H1 (cell line): ENCODE results near the gene ZNF256. TPM values are rescaled to one million over a fixed set of nuclear protein-coding genes. Genes with fewer than 3 reads are reported as not detected.

Source experiments
- CTCF ChIA-PET: fragments of 300-600 bp; sonication (Branson Sonifier 250); formaldehyde crosslinking; loops from one replicate; lab custom pipeline; 2021; ENCODE audit not compliant: partially characterized antibody; lab: Charles Lee
- POLR2A ChIA-PET: fragments of 300-600 bp; sonication (Branson Sonifier 250); formaldehyde crosslinking; loops from one replicate; lab custom pipeline; 2021; ENCODE audit warnings: inconsistent platforms; ENCODE audit not compliant: partially characterized antibody; lab: Charles Lee
- DNase-seq, 2 experiments: peaks; one replicate each; pipeline versions ENCODE4 v3.0.0 to v3.0.0-alpha.2; 2010 to 2022; ENCODE audit warnings: low spot score in 2 of 2, low read depth in 1 of 2, mixed read lengths in 1 of 2
- FAIRE-seq: peaks from 2 replicates; lab custom pipeline; 2011; peaks lifted over from hg19 to GRCh38; lab: Jason Lieb, UNC
- H2AFZ ChIP-seq: 2 replicates; pipeline ENCODE4 v1.8.1; 2012; ENCODE audit warnings: low read length, inconsistent platforms
- H2AK5ac ChIP-seq: 2 replicates; pipeline ENCODE4 v1.6.1; 2013; ENCODE audit warnings: low read depth, low read length
- H2BK120ac ChIP-seq: replicated peaks from 2 replicates; pipeline ENCODE3; 2013; ENCODE audit warnings: low read depth, low read length, inconsistent platforms
- H2BK12ac ChIP-seq: 2 replicates; pipeline ENCODE4 v1.6.1; 2013; ENCODE audit warnings: low read depth, low read length
- H2BK15ac ChIP-seq: 2 replicates; pipeline ENCODE4 v1.6.1; 2013; ENCODE audit warnings: low read length
- H2BK20ac ChIP-seq: 2 replicates; pipeline ENCODE4 v1.6.1; 2013; ENCODE audit warnings: low read length
- H2BK5ac ChIP-seq: 2 replicates; pipeline ENCODE4 v1.6.1; 2013; ENCODE audit warnings: low read depth, low read length
- H3K14ac ChIP-seq: 2 replicates; pipeline ENCODE4 v1.6.1; 2013; ENCODE audit warnings: inconsistent platforms; ENCODE audit not compliant: insufficient read length
- H3K18ac ChIP-seq: 2 replicates; pipeline ENCODE4 v1.6.1; 2013; ENCODE audit warnings: low read length; ENCODE audit errors: extremely low read depth
- H3K23ac ChIP-seq: 2 replicates; pipeline ENCODE4 v1.6.1; 2013; ENCODE audit warnings: inconsistent platforms; ENCODE audit not compliant: insufficient read length
- H3K23me2 ChIP-seq: 2 replicates; pipeline ENCODE4 v1.6.1; 2013; ENCODE audit warnings: low read depth, low read length
- H3K27ac ChIP-seq: 2 replicates; pipeline ENCODE4 v1.6.1; 2011; ENCODE audit warnings: low read depth, low read length, inconsistent platforms
- H3K27me3 ChIP-seq, 4 experiments: replicated peaks in 1 of 4; 1 replicate in 1 of 4; 2 replicates in 3 of 4; pipeline versions ENCODE4 v1.6.1 to v1.8.1; 2011 to 2013; ENCODE audit warnings: low read length in 3 of 4, mild to moderate bottlenecking in 3 of 4, inconsistent platforms in 2 of 4, mixed read lengths in 2 of 4, moderate library complexity in 1 of 4; ENCODE audit not compliant: control insufficient read depth in 3 of 4, insufficient read depth in 3 of 4; ENCODE audit errors: extremely low read depth in 1 of 4
- H3K36me3 ChIP-seq, 4 experiments: 2 replicates each; pipeline versions ENCODE4 v1.6.1 to v1.8.1; 2011 to 2013; ENCODE audit warnings: mild to moderate bottlenecking in 4 of 4, low read length in 3 of 4, moderate library complexity in 2 of 4, control low read depth in 1 of 4, inconsistent platforms in 1 of 4; ENCODE audit not compliant: insufficient read depth in 4 of 4, control insufficient read depth in 2 of 4
- H3K4ac ChIP-seq: replicated peaks from 2 replicates; pipeline ENCODE3; 2013; ENCODE audit warnings: low read length, low read depth, mixed read lengths, inconsistent platforms; ENCODE audit not compliant: insufficient read length
- H3K4me1 ChIP-seq, 4 experiments: replicated peaks in 1 of 4; 1 replicate in 1 of 4; 2 replicates in 3 of 4; pipeline versions ENCODE4 v1.6.1 to v1.8.1; 2011 to 2013; ENCODE audit warnings: low read length in 3 of 4, inconsistent platforms in 2 of 4, mixed read lengths in 1 of 4; ENCODE audit not compliant: insufficient read depth in 4 of 4, control insufficient read depth in 3 of 4
- H3K4me2 ChIP-seq, 2 experiments: 2 replicates each; pipeline versions ENCODE4 v1.6.1 to v1.8.1; 2011 to 2013; ENCODE audit warnings: low read depth in 2 of 2, low read length in 2 of 2, control low read depth in 1 of 2, inconsistent platforms in 1 of 2, mild to moderate bottlenecking in 1 of 2; ENCODE audit not compliant: insufficient read depth in 1 of 2
- H3K4me3 ChIP-seq, 4 experiments: fragments of 200-600, 300-600 bp in 1 of 4; sonication (generic), shearing (Covaris generic), sonication (Bioruptor Twin) in 1 of 4; 2 replicates each; pipeline versions ENCODE4 v1.5.1 to v1.8.1; 2011 to 2016; ENCODE audit warnings: low read length in 4 of 4, low read depth in 3 of 4, control low read depth in 2 of 4, inconsistent platforms in 2 of 4, mild to moderate bottlenecking in 2 of 4, mixed read lengths in 1 of 4, moderate library complexity in 1 of 4; ENCODE audit not compliant: insufficient read depth in 2 of 4; ENCODE audit errors: extremely low read depth in 1 of 4
- H3K56ac ChIP-seq: replicated peaks from 2 replicates; pipeline ENCODE3; 2013; ENCODE audit warnings: low read depth, mild to moderate bottlenecking, mixed read lengths, low read length, inconsistent platforms; ENCODE audit not compliant: insufficient read length
- H3K79me1 ChIP-seq: 2 replicates; pipeline ENCODE4 v1.6.1; 2013; ENCODE audit warnings: low read depth, low read length, control low read depth
- H3K79me2 ChIP-seq, 2 experiments: 2 replicates each; pipeline versions ENCODE4 v1.6.1 to v1.8.1; 2012 to 2013; ENCODE audit warnings: low read length in 2 of 2, mild to moderate bottlenecking in 2 of 2, inconsistent platforms in 1 of 2; ENCODE audit not compliant: insufficient read depth in 2 of 2, control insufficient read depth in 1 of 2
- H3K9ac ChIP-seq, 4 experiments: replicated peaks in 1 of 4; 1 replicate in 1 of 4; 2 replicates in 3 of 4; pipeline versions ENCODE4 v1.6.1 to v1.8.1; 2011 to 2013; ENCODE audit warnings: low read depth in 3 of 4, low read length in 3 of 4, control low read depth in 2 of 4, mild to moderate bottlenecking in 2 of 4, moderate library complexity in 2 of 4, inconsistent platforms in 1 of 4; ENCODE audit errors: extremely low read depth in 1 of 4
- H3K9me3 ChIP-seq, 2 experiments: 2 replicates each; pipeline versions ENCODE4 v1.6.1 to v1.8.1; 2012 to 2013; ENCODE audit warnings: mild to moderate bottlenecking in 2 of 2, moderate library complexity in 2 of 2, control low read depth in 1 of 2, inconsistent platforms in 1 of 2, low read depth in 1 of 2, low read length in 1 of 2, mixed read lengths in 1 of 2; ENCODE audit not compliant: insufficient read depth in 2 of 2
- H4K20me1 ChIP-seq, 2 experiments: replicated peaks in 1 of 2; 2 replicates each; pipeline versions ENCODE3 to v1.8.1; 2011 to 2013; ENCODE audit warnings: inconsistent platforms in 2 of 2, low read length in 2 of 2, mild to moderate bottlenecking in 1 of 2; ENCODE audit not compliant: insufficient read depth in 2 of 2, control insufficient read depth in 1 of 2
- H4K5ac ChIP-seq: 2 replicates; pipeline ENCODE4 v1.6.1; 2013; ENCODE audit warnings: low read length, low read depth, mixed read lengths, inconsistent platforms; ENCODE audit not compliant: insufficient read length
- H4K8ac ChIP-seq: 2 replicates; pipeline ENCODE4 v1.8.0; 2013; ENCODE audit warnings: mild to moderate bottlenecking, moderate library complexity, low read length, inconsistent platforms; ENCODE audit not compliant: insufficient read depth; ENCODE audit errors: extremely low read depth
- H4K91ac ChIP-seq: replicated peaks from 2 replicates; pipeline ENCODE3; 2013; ENCODE audit warnings: low read length, mixed read lengths, inconsistent platforms; ENCODE audit not compliant: insufficient read length
- BACH1 ChIP-seq: IDR thresholded peaks from 2 replicates; pipeline ENCODE4 v1.6.1; 2012; ENCODE audit warnings: low read length, improper control_type of control experiment
- WGBS, 2 experiments: shearing (Covaris generic) in 1 of 2; methylation state at CpG; one replicate each; pipeline versions ENCODE4 v1.1.6 to v1.1.7; 2013 to 2015; ENCODE audit warnings: low lambda C conversion rate in 2 of 2, mixed read lengths in 2 of 2, inconsistent platforms in 1 of 2, low coverage in 1 of 2, missing lambda C conversion rate in 1 of 2; ENCODE audit not compliant: insufficient replicate concordance in 2 of 2, insufficient coverage in 1 of 2, insufficient read length in 1 of 2; ENCODE audit errors: extremely low coverage in 1 of 2, missing lambda C conversion rate in 1 of 2; 5-methylcytosine and 5-hydroxymethylcytosine counted together
- polyA plus RNA-seq, 7 experiments: library from polyadenylated mRNA; depleted of rRNA in 3 of 7; stranded (reverse) in 5 of 7; unstranded in 2 of 7; fragments of >200 nt in 5 of 7; fragments of 200-250 nt in 2 of 7; gene quantifications; 1 replicate in 5 of 7; 2 replicates in 1 of 7; 4 replicates in 1 of 7; pipeline versions ENCODE4 v1.2.1 to v1.2.3, GENCODE V29; 2011 to 2013; ENCODE audit warnings: missing spikeins in 2 of 7, mixed read lengths in 2 of 7
- total RNA-seq: library from RNA; stranded (reverse); fragmentation: NEBNext Ultra II Directional; extraction: Animal tissue kit (Norgen Biotek cat#: 25700); gene quantifications from 2 replicates; pipeline ENCODE4 v1.2.1, GENCODE V29; 2021

The ZNF256 gene
- total and polyA plus RNA-seq, 2 of the 8 experiments (the other 6 are each of a cell fraction or from before 2014, with no cell fraction given), result 6.1 to 13.5 TPM

DNA sequence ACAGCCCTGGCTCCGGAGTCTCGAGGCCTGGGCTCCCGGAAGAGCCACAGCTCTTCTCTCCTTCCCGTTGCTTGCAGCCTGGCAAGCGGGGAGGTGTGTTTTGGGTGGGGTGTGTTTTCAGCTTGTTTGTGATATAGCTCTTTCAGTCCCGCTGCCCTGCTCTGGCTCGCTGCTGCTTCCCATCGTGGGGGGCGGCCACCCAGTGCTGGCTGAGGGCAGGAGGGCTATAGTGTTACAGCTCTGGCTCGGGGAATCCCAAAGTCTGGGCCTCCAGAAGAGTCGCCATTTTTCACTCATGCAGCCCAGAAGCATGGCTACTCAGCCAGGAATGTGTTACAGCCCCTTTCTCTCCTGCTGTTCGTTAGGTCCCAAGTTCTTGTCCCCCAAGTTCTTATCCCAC lies 2.2 kb upstream of the ZNF256 start:
- Histone ChIP-seq H4K20me1 (peaks cover 0 to 7% of the 10 kb centered on the region in 2 experiments), H2BK20ac (no peak overlapping the region), H3K23ac (no peak overlapping the region), H2BK5ac (no peak overlapping the region), H3K14ac (no peak overlapping the region), H2AFZ (no peak overlapping the region), H3K23me2 (peaks cover 5% of the 10 kb centered on the region; the same call in 1 of the 2 replicates), H4K8ac (peak overlapping the region; percentile 83; the same call in 1 of the 2 replicates), H3K79me1 (peaks cover 19% of the 10 kb centered on the region), H3K79me2 (peaks cover 18 to 27% of the 10 kb centered on the region in 2 experiments), H3K36me3 (no peaks in the 10 kb centered on the region), H3K9ac (no peak overlapping the region), H2BK12ac (no peak overlapping the region), H3K27me3 (no peaks in the 10 kb centered on the region), H3K4me2 (no peak overlapping the region), H3K4me1 (peaks cover 0 to 9% (median 2%) of the 10 kb centered on the region in 4 experiments; a peak in 5 of 7 replicates), H4K91ac (no peak overlapping the region), H3K56ac (no peak overlapping the region), H2BK120ac (no peak overlapping the region), H3K4ac (no peak overlapping the region), H2AK5ac (no peak overlapping the region), H4K5ac (no peak overlapping the region), H3K27ac (no peak overlapping the region), H3K18ac (no peak overlapping the region), H3K9me3 (peaks cover 38 to 48% of the 10 kb centered on the region in 2 experiments), H3K4me3 (no peak overlapping the region), H2BK15ac (no peak overlapping the region)
- no peak for TF ChIP-seq BACH1
- DNase-seq (no peak), FAIRE-seq (no peak)
- CTCF ChIA-PET, result interaction anchor here (1.0 to 1.8 kb wide), 3 partner anchors 18 to 109 kb away, joined by 3 to 4 read pairs (median 4); partner anchors contain the start of gene ZNF135
- POLR2A ChIA-PET, result interaction anchor here (0.6 to 2.3 kb wide), 7 partner anchors 14 to 516 kb away, joined by 3 to 8 read pairs (median 5); partner anchors contain the start of genes ZNF417, ZNF418 and ZNF606
- WGBS, 2 experiments, result 90% methylated on average over 11 of the region's 12 CpGs; no CpG with 5 or more reads in 1 of the 2 experiments
